Measurements from ENCODE around the gene GNS. TPM values are rescaled to one million over a fixed set of nuclear protein-coding genes. Genes with fewer than 3 reads are reported as not detected.
"Not testable (repeated sequence)": the region's sequence is repeated elsewhere in the genome, so short reads cannot be mapped to it uniquely, and the experiment has no call there.

The GNS gene
- total RNA-seq, 2 experiments from 2014 or later = 21.2 to 23.1 TPM

- H3K4me1 Mint-ChIP-seq (ENCODE audit: low read depth); H3K27ac Mint-ChIP-seq; DNase-seq; H3K4me3 Mint-ChIP-seq; intact Hi-C loops (cut with micrococcal nuclease); POLR2A ChIA-PET: not testable (repeated sequence)
- Mint-ChIP-seq H3K27me3 (peaks cover 50% of the 10 kb centered on the region), H3K36me3 (peaks cover 12% of the 10 kb centered on the region), H3K9me3 (peaks cover 32% of the 10 kb centered on the region)
- CTCF ChIA-PET = interaction anchor here (1.2 kb wide), 1 partner anchor 21 kb away, joined by 4 read pairs; no protein-coding TSS in a partner anchor
Observed at GRCh38 chr12:64775147-64775736, 16.0 kb upstream of the GNS start.

- peaks cover 12% of the 10 kb centered on the region for H3K36me3 Mint-ChIP-seq
- no peak overlapping the region for H3K4me3 Mint-ChIP-seq
- POLR2A ChIA-PET = no interaction called here
- CTCF ChIA-PET = no interaction called here
- H3K27ac Mint-ChIP-seq = no peak overlapping the region
- no peaks in the 10 kb centered on the region for H3K4me1 Mint-ChIP-seq (ENCODE audit: low read depth)
- no peak for DNase-seq
- intact Hi-C loops (cut with micrococcal nuclease) = no loop called here
- H3K27me3 Mint-ChIP-seq = peaks cover 38% of the 10 kb centered on the region
- H3K9me3 Mint-ChIP-seq = peaks cover 32% of the 10 kb centered on the region
Observed at GRCh38 chr12:64773386-64773785, 14.2 kb upstream of the GNS start.

- ChIA-PET CTCF (interaction anchor here (1.1 kb wide), 1 partner anchor 34 kb away, joined by 3 read pairs; no protein-coding TSS in a partner anchor), POLR2A (no interaction called here)
- H3K9me3 Mint-ChIP-seq = no peaks in the 10 kb centered on the region
- no peak overlapping the region for H3K27ac Mint-ChIP-seq
- no peaks in the 10 kb centered on the region for H3K4me1 Mint-ChIP-seq (ENCODE audit: low read depth)
- no peak overlapping the region for H3K4me3 Mint-ChIP-seq
- H3K27me3 Mint-ChIP-seq = peaks cover 4% of the 10 kb centered on the region
- DNase-seq = no peak
- H3K36me3 Mint-ChIP-seq = peaks cover 3% of the 10 kb centered on the region
- intact Hi-C loops (cut with micrococcal nuclease) = no loop called here
Observed at GRCh38 chr12:64767495-64767894, 8.3 kb upstream of the GNS start.

GRCh38 chr12:64760808-64761573 is 1.8 kb upstream of the GNS start:
- H3K36me3 Mint-ChIP-seq = no peaks in the 10 kb centered on the region
- H3K27ac Mint-ChIP-seq = no peak overlapping the region
- ChIA-PET CTCF (no interaction called here), POLR2A (interaction anchor here (0.6 kb wide), 1 partner anchor 50 kb away, joined by 6 read pairs; no protein-coding TSS in a partner anchor)
- no peaks in the 10 kb centered on the region for H3K27me3 Mint-ChIP-seq
- no peak overlapping the region for H3K4me3 Mint-ChIP-seq
- DNase-seq = no peak
- H3K9me3 Mint-ChIP-seq = no peaks in the 10 kb centered on the region
- H3K4me1 Mint-ChIP-seq (ENCODE audit: low read depth) = peaks cover 34% of the 10 kb centered on the region
- intact Hi-C loops (cut with micrococcal nuclease) = no loop called here

- no peak overlapping the region for H3K27ac Mint-ChIP-seq
- H3K36me3 Mint-ChIP-seq = no peaks in the 10 kb centered on the region
- CTCF ChIA-PET = interaction anchor here (1.4 kb wide), 1 partner anchor 39 kb away, joined by 4 read pairs; no protein-coding TSS in a partner anchor
- intact Hi-C loops (cut with micrococcal nuclease) = loop anchor here (2.0 to 5.0 kb wide), 5 partner anchors 21 to 1545 kb away; partner anchors contain the start of genes HELB and TBK1
- peaks cover 57% of the 10 kb centered on the region for H3K4me1 Mint-ChIP-seq (ENCODE audit: low read depth)
- peak overlapping the region; percentile 14 for H3K4me3 Mint-ChIP-seq
- H3K9me3 Mint-ChIP-seq = no peaks in the 10 kb centered on the region
- POLR2A ChIA-PET = no interaction called here
- H3K27me3 Mint-ChIP-seq = no peaks in the 10 kb centered on the region
- no peak for DNase-seq
Observed at GRCh38 chr12:64757771-64758170, 1.4 kb downstream of the GNS start.

GRCh38 chr12:64756376-64756775 is 2.8 kb downstream of the GNS start:
- no peak for DNase-seq
- peaks cover 59% of the 10 kb centered on the region for H3K4me1 Mint-ChIP-seq (ENCODE audit: low read depth)
- intact Hi-C loops (cut with micrococcal nuclease) = loop anchor here (5.0 kb wide), 1 partner anchor 89 kb away; no protein-coding TSS in a partner anchor

GRCh38 chr12:64753427-64753826 is 5.8 kb downstream of the GNS start:
- CTCF ChIA-PET = no interaction called here
- H3K4me3 Mint-ChIP-seq = no peak overlapping the region
- H3K27ac Mint-ChIP-seq = peak overlapping the region; percentile 5
- intact Hi-C loops (cut with micrococcal nuclease) = no loop called here
- H3K4me1 Mint-ChIP-seq (ENCODE audit: low read depth) = peaks cover 46% of the 10 kb centered on the region
- no peak for DNase-seq
- H3K36me3 Mint-ChIP-seq = peaks cover 10% of the 10 kb centered on the region
- H3K27me3 Mint-ChIP-seq = no peaks in the 10 kb centered on the region
- no peaks in the 10 kb centered on the region for H3K9me3 Mint-ChIP-seq
- POLR2A ChIA-PET = no interaction called here

More at GRCh38 chr12:64756376-64756775, 2.8 kb downstream of the GNS start:
- no peaks in the 10 kb centered on the region for H3K9me3 Mint-ChIP-seq
- POLR2A ChIA-PET = interaction anchor here (0.8 to 1.4 kb wide), 2 partner anchors 12 to 22 kb away, joined by 3 to 4 read pairs; no protein-coding TSS in a partner anchor
- no peak overlapping the region for H3K4me3 Mint-ChIP-seq
- H3K27me3 Mint-ChIP-seq = no peaks in the 10 kb centered on the region
- CTCF ChIA-PET = interaction anchor here (1.3 to 1.4 kb wide), 2 partner anchors 40 to 58 kb away, joined by 3 to 5 read pairs; no protein-coding TSS in a partner anchor
- peaks cover 4% of the 10 kb centered on the region for H3K36me3 Mint-ChIP-seq
- no peak overlapping the region for H3K27ac Mint-ChIP-seq

- Mint-ChIP-seq H3K27ac (peak overlapping the region; percentile 5), H3K4me3 (no peak overlapping the region), H3K9me3 (no peaks in the 10 kb centered on the region), H3K27me3 (no peaks in the 10 kb centered on the region), H3K4me1 (ENCODE audit: low read depth) (peaks cover 42% of the 10 kb centered on the region), H3K36me3 (peaks cover 11% of the 10 kb centered on the region)
- POLR2A ChIA-PET = no interaction called here
- peak; percentile 20 for DNase-seq
- intact Hi-C loops (cut with micrococcal nuclease) = no loop called here
- CTCF ChIA-PET = interaction anchor here (0.6 kb wide), 1 partner anchor 126 kb away, joined by 3 read pairs; no protein-coding TSS in a partner anchor
Observed at GRCh38 chr12:64752833-64753238, 6.4 kb downstream of the GNS start.

GRCh38 chr12:64752032-64752431 is 7.2 kb downstream of the GNS start:
- ChIA-PET POLR2A (no interaction called here), CTCF (interaction anchor here (0.6 kb wide), 1 partner anchor 125 kb away, joined by 3 read pairs; no protein-coding TSS in a partner anchor)
- no peak for DNase-seq
- peaks cover 12% of the 10 kb centered on the region for H3K36me3 Mint-ChIP-seq
- no peaks in the 10 kb centered on the region for H3K9me3 Mint-ChIP-seq
- H3K4me3 Mint-ChIP-seq = no peak overlapping the region
- peaks cover 35% of the 10 kb centered on the region for H3K4me1 Mint-ChIP-seq (ENCODE audit: low read depth)
- no peaks in the 10 kb centered on the region for H3K27me3 Mint-ChIP-seq
- intact Hi-C loops (cut with micrococcal nuclease) = no loop called here
- H3K27ac Mint-ChIP-seq = no peak overlapping the region

- no peak overlapping the region for H3K27ac Mint-ChIP-seq
- H3K4me3 Mint-ChIP-seq = no peak overlapping the region
- intact Hi-C loops (cut with micrococcal nuclease) = no loop called here
- H3K27me3 Mint-ChIP-seq = no peaks in the 10 kb centered on the region
- H3K4me1 Mint-ChIP-seq (ENCODE audit: low read depth) = peaks cover 20% of the 10 kb centered on the region
- H3K9me3 Mint-ChIP-seq = no peaks in the 10 kb centered on the region
- peaks cover 20% of the 10 kb centered on the region for H3K36me3 Mint-ChIP-seq
- POLR2A ChIA-PET = no interaction called here
- DNase-seq = no peak
- CTCF ChIA-PET = interaction anchor here (1.6 kb wide), 1 partner anchor 46 kb away, joined by 3 read pairs; no protein-coding TSS in a partner anchor
Observed at GRCh38 chr12:64749461-64750200, 9.6 kb downstream of the GNS start.

- no peaks in the 10 kb centered on the region for H3K27me3 Mint-ChIP-seq
- DNase-seq = no peak
- no peak overlapping the region for H3K27ac Mint-ChIP-seq
- H3K4me1 Mint-ChIP-seq (ENCODE audit: low read depth) = peaks cover 6% of the 10 kb centered on the region
- ChIA-PET POLR2A (no interaction called here), CTCF (interaction anchor here (0.7 kb wide), 1 partner anchor 144 kb away, joined by 3 read pairs; no protein-coding TSS in a partner anchor)
- H3K9me3 Mint-ChIP-seq = no peaks in the 10 kb centered on the region
- no peak overlapping the region for H3K4me3 Mint-ChIP-seq
- H3K36me3 Mint-ChIP-seq = peaks cover 29% of the 10 kb centered on the region
- intact Hi-C loops (cut with micrococcal nuclease) = loop anchor here (1.0 kb wide), 1 partner anchor 12 kb away; the partner anchor contains the start of gene GNS
Observed at GRCh38 chr12:64747695-64748094, 11.5 kb downstream of the GNS start.

GRCh38 chr12:64746663-64747062 is 12.5 kb downstream of the GNS start:
- intact Hi-C loops (cut with micrococcal nuclease) = loop anchor here (1.0 kb wide), 1 partner anchor 13 kb away; the partner anchor contains the start of gene GNS
- POLR2A ChIA-PET = no interaction called here
- no peak for DNase-seq
- no peaks in the 10 kb centered on the region for H3K9me3 Mint-ChIP-seq
- H3K4me1 Mint-ChIP-seq (ENCODE audit: low read depth) = peaks cover 12% of the 10 kb centered on the region
- H3K4me3 Mint-ChIP-seq = no peak overlapping the region
- CTCF ChIA-PET = interaction anchor here (1.3 kb wide), 1 partner anchor 30 kb away, joined by 3 read pairs; no protein-coding TSS in a partner anchor
- H3K27me3 Mint-ChIP-seq = no peaks in the 10 kb centered on the region
- no peak overlapping the region for H3K27ac Mint-ChIP-seq
- H3K36me3 Mint-ChIP-seq = peaks cover 35% of the 10 kb centered on the region

All from activated CD4-positive, alpha-beta memory T cell treated with anti-CD3 and anti-CD28 coated beads for 36 hours (primary cell).